Hematopoietic multipotent progenitor cell (in vitro differentiated cells): ENCODE measurements around the gene LRRC70. TPM values are rescaled to one million over a fixed set of nuclear protein-coding genes. Genes with fewer than 3 reads are reported as not detected.
"Not testable (repeated sequence)": the region's sequence is repeated elsewhere in the genome, so short reads cannot be mapped to it uniquely, and the experiment has no call there.

Experiments
- DNase-seq, 3 donors: peaks; one replicate each; pipeline ENCODE4 v3.0.0-alpha.2; 2011 to 2015; ENCODE audit warnings: low read depth in 2 of 3, low spot score in 2 of 3
- total RNA-seq: library from RNA; depleted of rRNA; stranded (reverse); fragments of >200 nt; gene quantifications from one replicate; pipeline ENCODE4 v1.2.3, GENCODE V29; 2012

LRRC70 gene, protein sequence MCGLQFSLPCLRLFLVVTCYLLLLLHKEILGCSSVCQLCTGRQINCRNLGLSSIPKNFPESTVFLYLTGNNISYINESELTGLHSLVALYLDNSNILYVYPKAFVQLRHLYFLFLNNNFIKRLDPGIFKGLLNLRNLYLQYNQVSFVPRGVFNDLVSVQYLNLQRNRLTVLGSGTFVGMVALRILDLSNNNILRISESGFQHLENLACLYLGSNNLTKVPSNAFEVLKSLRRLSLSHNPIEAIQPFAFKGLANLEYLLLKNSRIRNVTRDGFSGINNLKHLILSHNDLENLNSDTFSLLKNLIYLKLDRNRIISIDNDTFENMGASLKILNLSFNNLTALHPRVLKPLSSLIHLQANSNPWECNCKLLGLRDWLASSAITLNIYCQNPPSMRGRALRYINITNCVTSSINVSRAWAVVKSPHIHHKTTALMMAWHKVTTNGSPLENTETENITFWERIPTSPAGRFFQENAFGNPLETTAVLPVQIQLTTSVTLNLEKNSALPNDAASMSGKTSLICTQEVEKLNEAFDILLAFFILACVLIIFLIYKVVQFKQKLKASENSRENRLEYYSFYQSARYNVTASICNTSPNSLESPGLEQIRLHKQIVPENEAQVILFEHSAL
- total RNA-seq = 48.7 TPM

DNA sequence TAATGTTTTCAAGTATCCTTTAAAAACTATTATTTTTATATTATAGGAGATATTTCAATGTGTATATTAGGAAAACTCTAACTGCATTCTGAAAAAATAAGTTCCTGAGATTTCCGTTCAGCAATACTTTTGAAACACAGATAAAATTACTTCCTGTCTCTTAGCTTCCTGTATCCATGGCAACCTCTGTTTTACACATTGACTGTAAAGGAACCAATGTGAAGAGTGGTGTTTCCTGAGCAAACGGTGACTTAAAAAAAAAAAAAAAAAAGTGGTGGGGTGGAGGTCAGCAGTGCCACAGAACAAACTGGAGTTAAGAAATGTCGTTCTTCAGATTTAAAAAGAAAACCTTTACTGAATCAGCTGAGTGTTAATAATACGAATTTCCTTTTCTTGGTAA is at the start of gene LRRC70:
LRRC70 (plus strand) TSS at position 280 of the 400 bp plus-strand sequence. CDS start 620 bp downstream, outside the sequence.
- DNase-seq = peak; percentile 33 to 95 (median 89)

DNA sequence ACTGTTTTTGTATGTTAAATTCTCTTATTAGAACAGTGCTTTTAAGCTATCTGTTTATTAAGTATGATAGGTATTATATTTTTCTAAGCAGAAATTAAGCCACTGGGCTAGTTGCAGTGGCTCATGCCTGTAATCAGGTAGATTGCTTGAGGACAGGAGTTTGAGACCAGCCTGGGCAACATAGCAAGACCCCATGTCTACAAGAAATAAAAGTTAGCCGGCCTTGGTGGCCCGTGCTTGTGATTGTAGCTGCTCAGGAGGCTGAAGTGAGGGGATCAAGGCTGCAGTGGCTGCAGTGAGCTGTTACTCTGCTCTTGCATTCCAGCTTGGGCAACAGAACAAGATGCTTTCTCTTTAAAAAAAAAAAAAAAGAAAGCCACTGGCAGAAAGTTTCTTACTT is 45.0 kb upstream of the LRRC70 start:
- DNase-seq = no peak

DNA sequence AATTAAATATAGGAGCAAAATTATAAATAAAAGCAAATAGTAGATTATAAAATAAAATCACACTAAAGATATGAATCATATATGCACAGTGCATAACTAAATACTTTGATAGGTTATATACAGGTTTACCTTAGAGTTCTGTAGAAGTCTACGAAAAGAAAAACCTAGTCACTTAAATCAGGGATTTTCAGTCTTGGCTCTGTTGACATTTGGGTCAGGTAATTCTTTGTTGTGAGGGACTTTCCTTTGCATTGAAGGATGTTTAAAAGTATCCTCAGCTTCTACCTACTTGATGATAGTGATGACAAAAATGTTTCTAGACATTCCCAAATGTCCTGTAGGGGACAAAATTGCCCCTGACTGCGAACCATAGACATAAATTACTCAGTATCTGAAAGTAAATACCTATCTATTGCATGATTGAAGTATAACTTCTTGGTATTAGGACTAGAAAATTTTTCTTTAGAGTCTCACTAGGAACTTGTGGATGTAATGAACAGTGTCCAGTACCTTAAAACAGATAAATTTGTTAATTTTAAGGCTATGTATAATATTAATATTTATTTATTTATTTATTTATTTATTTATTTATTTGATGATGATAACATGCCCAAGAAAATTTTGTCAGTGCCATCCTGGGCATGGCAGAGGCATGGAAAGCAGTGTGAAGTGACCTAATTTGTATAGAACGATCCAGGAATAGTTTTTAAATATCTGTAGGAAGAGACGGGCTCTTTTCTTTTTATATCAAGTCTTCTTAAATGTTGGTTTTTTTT is 44.0 kb upstream of the LRRC70 start:
- DNase-seq = no peak

DNA sequence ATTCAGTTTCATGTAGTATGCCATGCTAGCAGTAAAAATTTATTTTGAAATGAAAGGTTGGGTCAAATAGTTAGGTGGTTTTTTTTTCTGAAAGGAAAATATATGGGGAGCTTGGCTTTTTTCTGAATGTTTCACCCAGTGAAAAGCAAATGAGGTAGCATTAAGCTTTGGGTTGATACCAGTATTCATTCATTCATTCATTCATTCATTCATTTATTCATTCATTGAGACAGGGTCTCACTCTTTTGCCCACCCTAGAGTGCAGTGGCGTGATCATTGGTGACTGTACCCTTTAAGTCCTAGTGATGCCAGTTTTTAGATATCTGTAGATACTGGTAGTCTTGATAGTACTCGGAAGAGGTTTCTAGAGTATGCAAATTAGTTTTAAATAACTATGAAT is 42.4 kb upstream of the LRRC70 start:
- no peak for DNase-seq

DNA sequence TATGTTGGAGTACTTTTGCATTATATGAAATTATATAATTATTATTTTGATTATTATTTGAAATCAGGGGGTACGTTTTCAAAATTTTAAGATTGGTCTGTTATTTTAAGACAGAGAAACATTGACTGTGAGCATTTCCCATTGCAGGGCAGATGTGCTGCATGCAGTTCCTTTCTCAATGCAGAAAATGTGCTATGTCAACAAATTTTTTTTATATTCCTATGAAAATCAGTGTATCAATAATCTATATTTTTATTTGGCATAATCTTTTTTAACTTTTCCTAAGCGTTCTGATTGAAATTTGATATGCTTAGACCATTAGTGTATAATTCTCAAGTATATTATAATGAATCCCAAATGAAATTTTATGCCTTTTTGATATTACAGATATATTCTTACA is 41.8 kb upstream of the LRRC70 start:
- DNase-seq = no peak

DNA sequence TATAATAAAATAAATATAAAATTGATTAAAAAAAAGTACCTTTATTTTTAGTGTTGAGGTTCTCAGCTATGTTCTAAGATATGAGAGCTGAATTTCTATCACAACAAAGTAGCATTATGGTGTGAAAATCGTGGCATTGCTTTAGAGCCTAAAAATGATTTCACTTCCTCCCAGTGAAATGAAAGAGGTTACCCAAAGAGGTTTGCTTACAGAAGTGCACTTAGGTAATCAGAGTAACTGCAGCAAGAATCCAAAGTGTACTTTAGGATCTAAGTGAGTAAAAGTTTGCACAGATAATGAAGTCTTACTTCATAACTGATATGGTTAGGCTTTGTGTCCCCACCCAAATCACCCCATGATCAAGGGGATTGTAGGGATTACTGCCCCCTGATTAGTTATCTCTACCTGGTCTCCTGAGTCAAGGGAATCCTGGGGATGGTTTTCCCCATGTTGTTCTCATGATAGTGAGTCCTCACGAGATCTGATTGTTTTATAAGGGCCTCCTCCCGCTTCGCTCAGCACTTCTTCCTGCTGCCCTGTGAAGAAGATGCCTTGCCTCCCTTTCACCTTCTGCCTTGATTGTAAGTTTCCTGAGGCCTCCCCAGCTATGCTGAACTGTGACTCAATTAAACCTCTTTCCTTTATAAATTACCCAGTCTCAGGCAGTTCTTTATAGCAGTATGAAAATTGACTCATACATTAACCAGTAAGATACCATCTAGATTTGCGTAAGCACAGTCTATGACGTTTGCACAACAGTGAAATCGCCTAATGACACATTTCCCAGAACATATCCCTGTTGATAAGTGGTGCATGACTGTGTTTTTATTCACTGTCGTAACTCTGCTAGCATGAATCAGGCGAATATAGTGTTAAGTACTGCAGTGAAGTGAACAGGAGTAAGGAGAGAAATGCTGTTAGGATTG is 40.3 kb upstream of the LRRC70 start:
- no peak for DNase-seq

DNA sequence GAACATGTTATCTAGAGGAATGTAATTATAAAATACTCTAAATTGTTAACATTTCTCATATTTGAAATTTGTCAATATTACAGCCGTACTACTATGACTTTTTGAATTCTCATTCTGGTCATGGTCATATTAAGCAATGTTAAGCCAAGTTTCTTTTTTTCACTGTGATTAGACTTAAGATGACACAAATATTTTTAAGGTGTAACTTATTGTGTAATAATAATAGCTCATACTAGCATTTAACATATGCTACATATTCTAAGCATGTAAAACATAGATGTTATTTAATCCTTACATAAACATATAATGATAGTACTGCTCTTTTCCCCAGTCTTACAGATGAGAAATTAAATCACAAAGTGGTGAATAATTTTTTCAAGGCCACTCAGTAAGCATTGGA is 35.9 kb upstream of the LRRC70 start:
- no peak for DNase-seq

DNA sequence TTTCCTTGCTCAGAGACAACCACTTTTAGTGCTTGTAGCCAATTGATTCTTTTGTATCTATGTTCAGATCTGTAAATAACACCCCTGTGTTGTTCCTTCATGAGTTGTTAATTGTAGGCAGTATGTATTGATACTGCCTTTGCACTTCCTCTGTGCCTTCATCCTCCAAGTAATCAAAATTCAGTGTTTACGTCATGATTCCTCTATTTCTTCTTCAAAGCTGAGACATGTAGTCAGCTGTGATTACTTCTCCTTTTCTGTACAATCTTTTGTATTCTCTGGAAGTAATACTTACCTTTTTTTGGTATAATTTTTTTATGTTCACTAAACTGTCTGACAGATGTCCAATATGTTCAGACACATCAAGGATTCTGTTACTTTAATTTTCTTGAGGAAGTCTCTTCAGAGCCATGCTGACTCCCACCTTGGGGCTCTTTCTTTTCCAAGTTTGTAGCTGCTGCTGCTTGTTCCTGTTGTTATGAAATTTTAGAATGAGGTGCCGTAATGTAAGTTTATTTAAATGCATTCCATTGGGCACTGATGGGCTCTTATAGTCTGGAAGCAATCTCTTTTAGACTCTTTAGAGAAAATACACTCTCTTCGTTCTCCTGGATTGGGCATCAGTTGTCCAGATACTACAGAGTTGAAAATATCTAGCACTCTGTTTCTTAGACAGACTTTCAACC is 30.5 kb upstream of the LRRC70 start:
- DNase-seq = peak in 1 of 3 donors; percentile 30

DNA sequence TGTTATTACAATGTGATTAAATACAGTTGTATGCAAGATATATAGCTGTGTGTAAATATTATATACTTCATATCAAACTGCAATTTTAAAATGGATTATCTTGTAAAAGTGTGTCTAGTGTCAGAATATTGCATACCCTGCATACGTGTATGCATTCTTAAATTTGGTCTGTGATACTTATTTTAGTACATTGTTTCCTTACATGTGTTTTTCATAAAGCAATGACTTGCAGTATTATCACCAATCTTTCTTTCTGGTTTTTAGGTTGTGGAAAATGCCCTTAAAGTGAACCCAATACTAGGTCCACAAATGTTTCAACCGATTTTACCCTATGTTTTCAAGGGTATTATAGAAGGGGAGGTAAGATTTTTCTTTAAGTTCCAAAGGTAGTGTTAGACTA is 28.5 kb upstream of the LRRC70 start:
- no peak for DNase-seq

DNA sequence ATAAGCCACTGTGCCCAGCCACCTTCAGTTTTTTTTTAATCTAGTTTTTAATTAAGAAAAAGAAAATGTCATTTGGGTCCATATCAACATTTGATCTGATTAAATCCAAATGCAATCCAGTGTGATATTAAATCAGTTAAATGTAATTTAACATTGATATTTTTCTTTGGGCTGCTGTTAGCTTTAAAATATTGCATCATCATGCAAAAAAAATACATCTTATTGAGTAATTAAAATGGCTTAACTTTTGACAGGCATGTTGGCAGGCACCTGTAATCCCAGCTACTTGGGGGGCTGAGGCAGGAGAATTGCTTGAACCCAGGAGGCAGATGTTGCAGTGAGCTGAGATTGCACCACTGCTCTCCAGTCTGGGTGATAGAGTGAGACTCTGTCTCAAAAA is 22.7 kb upstream of the LRRC70 start:
- DNase-seq = no peak

DNA sequence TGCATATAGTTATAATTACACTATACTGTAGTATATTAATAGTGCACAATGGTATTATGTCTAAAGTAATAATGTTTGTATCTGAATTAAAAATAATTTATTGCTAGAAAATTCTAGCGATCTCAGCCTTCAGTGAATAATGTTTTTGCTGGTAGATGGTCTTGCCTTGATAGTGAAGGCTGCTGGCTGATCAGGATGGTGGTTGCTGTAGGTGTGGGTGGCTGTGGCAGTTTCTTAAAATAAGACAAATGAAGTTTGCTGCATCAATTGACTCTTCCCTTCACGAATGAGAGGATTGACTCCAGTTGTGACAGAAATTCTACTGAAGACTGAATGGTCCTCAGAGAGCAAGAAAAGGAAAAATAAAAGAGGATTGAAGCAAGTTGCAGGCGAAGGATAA is 19.7 kb upstream of the LRRC70 start:
- no peak for DNase-seq

DNA sequence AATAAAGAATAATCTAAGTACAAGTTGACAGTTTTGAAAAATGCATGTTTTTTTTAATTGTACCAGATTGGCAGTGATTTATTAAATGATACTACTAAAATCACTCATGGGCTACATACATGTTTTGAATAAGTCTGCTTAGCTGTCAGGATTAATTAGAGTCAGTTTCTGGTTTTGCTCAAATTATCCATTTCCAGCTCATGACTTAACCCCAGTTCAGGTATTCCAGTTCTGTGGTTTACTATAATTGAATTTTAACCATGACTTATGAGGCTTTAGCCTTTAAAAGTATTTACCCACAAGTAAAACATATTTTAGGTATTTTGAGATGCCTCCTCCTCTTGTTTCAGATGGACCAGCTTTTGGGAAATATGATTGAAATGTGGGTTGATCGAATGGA is 17.8 kb upstream of the LRRC70 start:
- no peak for DNase-seq

DNA sequence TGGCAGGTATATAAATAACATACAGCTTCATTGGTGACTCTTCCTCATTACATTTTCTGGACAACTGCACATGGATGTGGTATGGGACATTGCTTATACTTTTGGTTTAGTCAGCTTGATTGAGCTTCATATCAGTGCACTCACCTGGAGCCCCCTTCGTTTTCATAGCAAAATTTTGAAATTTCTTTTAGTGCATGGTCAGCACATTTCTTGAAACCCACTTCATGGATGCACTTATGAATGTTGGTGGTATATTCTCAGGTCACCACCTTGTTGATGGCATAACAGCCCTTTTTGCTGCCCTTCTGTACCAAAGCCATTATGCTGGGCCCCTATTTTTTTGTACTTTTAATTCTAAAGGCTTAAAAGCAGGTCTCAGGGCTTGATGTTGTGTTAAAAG is 16.7 kb upstream of the LRRC70 start:
- DNase-seq = no peak

DNA sequence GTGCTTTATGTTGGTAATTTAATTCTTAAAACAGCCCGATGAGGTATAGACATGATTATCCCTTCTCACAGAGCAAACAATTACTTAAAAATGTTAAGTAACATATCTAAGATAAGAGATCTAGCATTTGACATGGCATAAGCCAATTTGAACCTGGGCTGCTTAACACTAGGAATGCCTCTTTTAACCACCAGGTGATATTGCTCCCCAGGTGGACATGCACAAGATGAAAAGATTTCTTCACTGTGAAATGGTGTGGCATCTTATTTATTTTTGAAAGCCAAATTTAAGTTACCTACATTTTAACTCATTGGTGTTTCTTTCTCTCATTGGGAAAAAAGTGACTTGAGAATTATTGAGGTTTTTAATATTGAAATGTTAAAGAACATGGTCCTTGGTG is 15.8 kb upstream of the LRRC70 start:
- no peak for DNase-seq

DNA sequence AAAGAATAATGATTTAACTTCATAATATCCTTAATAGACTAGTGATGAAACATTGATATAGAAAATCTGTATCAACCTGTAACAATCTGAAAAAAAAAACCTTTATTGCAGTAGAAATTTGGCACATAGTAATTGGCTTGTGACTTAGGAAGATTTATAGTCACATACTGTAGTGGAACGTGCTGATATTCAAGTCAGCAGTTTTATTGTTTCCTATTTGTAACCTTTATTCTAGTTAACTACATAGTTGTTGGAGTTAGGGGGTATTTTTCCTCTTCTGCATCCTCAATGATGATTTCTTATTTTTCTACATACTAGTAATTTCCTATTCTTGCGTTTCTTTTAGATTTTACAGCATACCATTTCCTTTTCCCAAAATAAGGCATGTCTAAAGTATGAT is 14.5 kb upstream of the LRRC70 start:
- DNase-seq = no peak

DNA sequence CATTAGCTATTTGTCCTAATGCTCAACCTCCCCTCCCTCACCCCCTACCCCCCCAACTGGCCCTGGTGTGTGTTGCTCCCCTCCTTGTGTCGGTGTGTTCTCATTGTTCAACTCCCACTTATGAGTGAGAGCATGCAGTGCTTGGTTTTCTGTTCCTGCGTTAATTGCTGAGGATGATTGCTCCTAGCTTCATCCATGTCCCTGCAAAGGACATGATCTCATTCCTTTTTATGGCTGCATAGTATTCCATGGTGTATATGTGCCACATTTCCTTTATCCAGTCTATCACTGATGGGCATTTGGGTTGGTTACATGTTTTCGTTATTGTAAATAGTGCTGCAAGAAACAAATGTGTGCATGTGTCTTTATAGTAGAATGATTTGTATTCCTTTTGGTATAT is 12.9 kb upstream of the LRRC70 start:
- DNase-seq = not testable (repeated sequence)

DNA sequence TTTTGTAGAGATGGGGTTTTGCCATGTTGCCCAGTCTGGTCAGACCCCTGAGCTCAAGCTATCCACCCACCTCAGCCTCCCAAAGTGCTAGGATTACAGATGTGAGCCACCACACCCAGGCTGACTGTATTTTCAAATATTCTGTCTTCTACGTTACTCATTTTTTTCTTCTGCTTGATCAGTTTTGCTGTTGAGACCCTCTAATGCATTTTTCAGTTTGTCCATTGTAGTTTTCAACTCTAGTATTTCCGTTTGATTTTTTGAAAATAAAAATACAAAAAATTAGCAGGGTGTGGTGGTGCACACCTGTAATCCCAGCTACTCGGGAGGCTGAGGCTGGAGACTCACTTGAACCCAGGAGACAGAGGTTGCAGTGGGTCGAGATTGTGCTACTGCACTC is 10.5 kb upstream of the LRRC70 start:
- DNase-seq = no peak

DNA sequence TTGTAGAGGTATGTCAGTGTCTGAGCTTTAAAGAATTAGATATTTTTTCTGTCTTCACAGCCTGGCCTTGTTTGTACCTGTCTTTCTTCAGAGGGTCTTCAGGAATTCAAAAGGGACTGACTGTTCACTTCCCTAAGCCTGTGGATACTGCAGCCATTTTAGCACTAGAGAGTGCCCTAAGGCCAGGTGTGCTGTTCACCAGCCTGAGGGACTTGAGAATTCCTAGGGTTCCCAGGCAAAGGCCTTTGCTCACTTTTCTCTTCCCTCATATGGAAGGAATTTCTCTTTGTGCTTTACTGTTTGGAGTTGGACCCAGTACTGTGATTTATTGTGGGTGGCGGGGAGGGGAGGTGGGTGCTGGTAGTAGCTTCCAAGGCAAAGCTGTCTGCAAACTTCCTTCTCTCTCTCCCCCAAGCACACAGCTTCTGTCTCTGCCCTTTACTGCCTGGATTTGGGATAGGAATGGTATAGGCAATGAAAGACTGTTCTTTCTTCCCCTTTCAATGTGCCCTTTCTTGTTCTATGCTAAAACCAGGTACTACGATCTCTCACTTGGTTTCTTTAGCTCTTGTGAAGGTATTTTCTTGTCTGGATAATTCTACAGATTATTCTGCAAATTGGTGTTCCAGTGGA is 9.7 kb upstream of the LRRC70 start:
- no peak for DNase-seq

DNA sequence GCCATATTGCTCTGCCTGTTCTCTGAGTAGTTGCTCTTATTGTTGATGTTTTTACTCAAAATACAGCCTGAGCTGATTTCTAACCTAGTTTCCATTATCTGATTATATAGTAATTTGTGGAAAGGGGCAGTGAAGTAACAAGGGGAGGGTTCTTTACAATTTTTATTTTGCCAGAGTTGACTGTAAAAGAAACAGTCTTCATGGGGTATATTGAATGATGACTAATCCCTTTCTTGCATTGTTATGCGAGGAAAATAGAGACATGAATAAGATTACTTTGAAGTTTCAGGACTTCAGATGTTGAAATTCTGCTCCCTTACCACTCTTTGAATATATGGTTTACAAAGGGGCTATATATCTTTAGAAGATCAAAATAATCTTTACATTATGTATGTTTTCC is 9.1 kb upstream of the LRRC70 start:
- DNase-seq = no peak
